22Rv1 (cell line): ENCODE results near the gene REG3A.

Experiments
- CTCF ChIP-seq: fragments of 450-650 bp; IDR thresholded peaks from 2 replicates; pipeline ENCODE4 v1.5.1; 2017; ENCODE audit warnings: mild to moderate bottlenecking
- ZFX ChIP-seq: fragments of 450-650 bp; IDR thresholded peaks from 2 replicates; pipeline ENCODE4 v1.6.1; 2017; ENCODE audit warnings: antibody characterized with exemption, borderline replicate concordance

GRCh38 chr2:79180092-79180491 is 20.5 kb upstream of the REG3A start:
- TF ChIP-seq CTCF = no peak
- no peak for TF ChIP-seq ZFX
